ENCODE results near the gene ADRA2C. TPM values are rescaled to one million over a fixed set of nuclear protein-coding genes. Genes with fewer than 3 reads are reported as not detected.

Gene ADRA2C
- polyA plus RNA-seq, 1 donor from 2014 or later: 3.0 TPM

DNA sequence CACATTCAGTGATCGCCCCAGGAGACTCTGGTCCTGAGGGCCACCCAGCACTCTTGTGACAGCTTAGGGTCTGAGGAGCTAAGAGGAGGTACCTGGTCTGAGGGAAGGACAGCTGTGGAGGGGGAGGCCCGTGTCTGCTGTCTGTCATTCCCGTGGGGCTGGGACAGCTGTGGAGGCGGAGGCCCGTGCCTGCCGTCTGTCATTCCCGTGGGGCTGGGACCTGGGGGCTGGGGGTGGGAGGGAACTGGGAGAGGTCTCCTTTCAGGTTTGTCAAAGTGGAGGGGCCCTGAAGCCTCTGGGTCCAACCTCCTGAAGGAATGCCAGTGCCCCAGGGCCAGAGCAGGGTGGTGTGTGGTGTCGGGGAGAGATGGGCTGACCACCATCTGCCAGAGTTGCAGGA is 45.0 kb upstream of the ADRA2C start:
- H3K9ac ChIP-seq (ENCODE audit: low read length): no peak overlapping the region
- H3K4me3 ChIP-seq (ENCODE audit: low read length): no peak overlapping the region
- H2AFZ ChIP-seq (ENCODE audit: low read depth, low read length): no peak overlapping the region
- no peaks in the 10 kb centered on the region for H3F3A ChIP-seq (ENCODE audit: insufficient read depth, low read length, poor library complexity, severe bottlenecking)
- no peak overlapping the region for H3K27ac ChIP-seq (ENCODE audit: low read length)
- peaks cover 30% of the 10 kb centered on the region for H3K27me3 ChIP-seq (ENCODE audit: insufficient read depth, low read depth, low read length)
- no peaks in the 10 kb centered on the region for H4K20me1 ChIP-seq (ENCODE audit: insufficient read depth)
- H3K9me2 ChIP-seq (ENCODE audit: insufficient read depth, low read length): no peaks in the 10 kb centered on the region
- H3K36me3 ChIP-seq (ENCODE audit: insufficient read depth, low read length): no peaks in the 10 kb centered on the region
- TF ChIP-seq RAD21 (conservative IDR thresholded peaks at IDR 0.05): no peak
- TF ChIP-seq, protein P1, sequence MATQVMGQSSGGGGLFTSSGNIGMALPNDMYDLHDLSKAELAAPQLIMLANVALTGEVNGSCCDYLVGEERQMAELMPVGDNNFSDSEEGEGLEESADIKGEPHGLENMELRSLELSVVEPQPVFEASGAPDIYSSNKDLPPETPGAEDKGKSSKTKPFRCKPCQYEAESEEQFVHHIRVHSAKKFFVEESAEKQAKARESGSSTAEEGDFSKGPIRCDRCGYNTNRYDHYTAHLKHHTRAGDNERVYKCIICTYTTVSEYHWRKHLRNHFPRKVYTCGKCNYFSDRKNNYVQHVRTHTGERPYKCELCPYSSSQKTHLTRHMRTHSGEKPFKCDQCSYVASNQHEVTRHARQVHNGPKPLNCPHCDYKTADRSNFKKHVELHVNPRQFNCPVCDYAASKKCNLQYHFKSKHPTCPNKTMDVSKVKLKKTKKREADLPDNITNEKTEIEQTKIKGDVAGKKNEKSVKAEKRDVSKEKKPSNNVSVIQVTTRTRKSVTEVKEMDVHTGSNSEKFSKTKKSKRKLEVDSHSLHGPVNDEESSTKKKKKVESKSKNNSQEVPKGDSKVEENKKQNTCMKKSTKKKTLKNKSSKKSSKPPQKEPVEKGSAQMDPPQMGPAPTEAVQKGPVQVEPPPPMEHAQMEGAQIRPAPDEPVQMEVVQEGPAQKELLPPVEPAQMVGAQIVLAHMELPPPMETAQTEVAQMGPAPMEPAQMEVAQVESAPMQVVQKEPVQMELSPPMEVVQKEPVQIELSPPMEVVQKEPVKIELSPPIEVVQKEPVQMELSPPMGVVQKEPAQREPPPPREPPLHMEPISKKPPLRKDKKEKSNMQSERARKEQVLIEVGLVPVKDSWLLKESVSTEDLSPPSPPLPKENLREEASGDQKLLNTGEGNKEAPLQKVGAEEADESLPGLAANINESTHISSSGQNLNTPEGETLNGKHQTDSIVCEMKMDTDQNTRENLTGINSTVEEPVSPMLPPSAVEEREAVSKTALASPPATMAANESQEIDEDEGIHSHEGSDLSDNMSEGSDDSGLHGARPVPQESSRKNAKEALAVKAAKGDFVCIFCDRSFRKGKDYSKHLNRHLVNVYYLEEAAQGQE (IDR thresholded peaks at IDR 0.05; ENCODE audit: borderline replicate concordance): no peak
- TF ChIP-seq POLR2AphosphoS5 (IDR thresholded peaks at IDR 0.05): no peak
- TF ChIP-seq SMC3 (conservative IDR thresholded peaks at IDR 0.05; ENCODE audit: poor library complexity): no peak
- TF ChIP-seq TAF1 (IDR thresholded peaks at IDR 0.05; ENCODE audit: low read depth): no peak
- TF ChIP-seq EZH2 (IDR thresholded peaks at IDR 0.05; ENCODE audit: borderline replicate concordance, insufficient read depth, low read length, poor library complexity, severe bottlenecking): no peak
- TF ChIP-seq EP300 (conservative IDR thresholded peaks at IDR 0.05; ENCODE audit: poor library complexity, severe bottlenecking): no peak
- TF ChIP-seq, protein P2, sequence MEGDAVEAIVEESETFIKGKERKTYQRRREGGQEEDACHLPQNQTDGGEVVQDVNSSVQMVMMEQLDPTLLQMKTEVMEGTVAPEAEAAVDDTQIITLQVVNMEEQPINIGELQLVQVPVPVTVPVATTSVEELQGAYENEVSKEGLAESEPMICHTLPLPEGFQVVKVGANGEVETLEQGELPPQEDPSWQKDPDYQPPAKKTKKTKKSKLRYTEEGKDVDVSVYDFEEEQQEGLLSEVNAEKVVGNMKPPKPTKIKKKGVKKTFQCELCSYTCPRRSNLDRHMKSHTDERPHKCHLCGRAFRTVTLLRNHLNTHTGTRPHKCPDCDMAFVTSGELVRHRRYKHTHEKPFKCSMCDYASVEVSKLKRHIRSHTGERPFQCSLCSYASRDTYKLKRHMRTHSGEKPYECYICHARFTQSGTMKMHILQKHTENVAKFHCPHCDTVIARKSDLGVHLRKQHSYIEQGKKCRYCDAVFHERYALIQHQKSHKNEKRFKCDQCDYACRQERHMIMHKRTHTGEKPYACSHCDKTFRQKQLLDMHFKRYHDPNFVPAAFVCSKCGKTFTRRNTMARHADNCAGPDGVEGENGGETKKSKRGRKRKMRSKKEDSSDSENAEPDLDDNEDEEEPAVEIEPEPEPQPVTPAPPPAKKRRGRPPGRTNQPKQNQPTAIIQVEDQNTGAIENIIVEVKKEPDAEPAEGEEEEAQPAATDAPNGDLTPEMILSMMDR (IDR thresholded peaks at IDR 0.05; ENCODE audit: poor library complexity, severe bottlenecking): no peak
- TF ChIP-seq MXI1 (conservative IDR thresholded peaks at IDR 0.05; ENCODE audit: poor library complexity, severe bottlenecking): no peak
- no peaks in the 10 kb centered on the region for H3K9me3 ChIP-seq (ENCODE audit: low read length)
- no peaks in the 10 kb centered on the region for H3K79me2 ChIP-seq (replicated peaks; ENCODE audit: insufficient read depth, low read length)
- no peak overlapping the region for H3K4me2 ChIP-seq (ENCODE audit: low read length)

DNA sequence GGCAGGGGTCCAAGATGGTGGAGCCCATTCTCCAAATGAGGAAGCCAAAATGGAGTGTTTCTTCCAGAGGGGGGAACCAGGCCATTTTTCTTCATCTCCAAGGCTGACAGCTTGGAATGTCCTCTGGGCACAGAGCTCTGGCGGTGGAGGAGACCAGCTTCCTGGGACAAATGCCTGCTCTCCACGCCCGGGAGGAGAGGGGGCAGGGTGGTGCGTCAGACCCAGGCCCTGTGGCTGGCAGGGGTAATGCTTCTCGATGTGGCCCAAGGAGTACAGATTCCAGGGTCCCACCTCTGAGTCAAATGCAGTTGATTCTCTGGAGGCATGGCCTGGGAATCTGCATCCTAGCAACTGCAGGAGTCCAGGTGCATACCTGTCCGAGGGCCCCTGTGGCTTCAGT is 44.6 kb upstream of the ADRA2C start:
- H3K9me2 ChIP-seq (ENCODE audit: insufficient read depth, low read length): no peaks in the 10 kb centered on the region
- no peaks in the 10 kb centered on the region for H3K9me3 ChIP-seq (ENCODE audit: low read length)
- H3K79me2 ChIP-seq (replicated peaks; ENCODE audit: insufficient read depth, low read length): no peaks in the 10 kb centered on the region
- no peak overlapping the region for H3K9ac ChIP-seq (ENCODE audit: low read length)
- no peak overlapping the region for H3K27ac ChIP-seq (ENCODE audit: low read length)
- H3K4me2 ChIP-seq (ENCODE audit: low read length): no peak overlapping the region
- H3F3A ChIP-seq (ENCODE audit: insufficient read depth, low read length, poor library complexity, severe bottlenecking): no peaks in the 10 kb centered on the region
- H4K20me1 ChIP-seq (ENCODE audit: insufficient read depth): no peaks in the 10 kb centered on the region
- H2AFZ ChIP-seq (ENCODE audit: low read depth, low read length): no peak overlapping the region
- no peak overlapping the region for H3K4me3 ChIP-seq (ENCODE audit: low read length)
- no peak for TF ChIP-seq TAF1 (IDR thresholded peaks at IDR 0.05; ENCODE audit: low read depth)
- TF ChIP-seq, protein P2 (IDR thresholded peaks at IDR 0.05; ENCODE audit: poor library complexity, severe bottlenecking): no peak
- TF ChIP-seq, protein P1 (IDR thresholded peaks at IDR 0.05; ENCODE audit: borderline replicate concordance): no peak
- TF ChIP-seq EP300 (conservative IDR thresholded peaks at IDR 0.05; ENCODE audit: poor library complexity, severe bottlenecking): no peak
- TF ChIP-seq SMC3 (conservative IDR thresholded peaks at IDR 0.05; ENCODE audit: poor library complexity): no peak
- no peak for TF ChIP-seq POLR2AphosphoS5 (IDR thresholded peaks at IDR 0.05)
- TF ChIP-seq RAD21 (conservative IDR thresholded peaks at IDR 0.05): no peak
- TF ChIP-seq EZH2 (IDR thresholded peaks at IDR 0.05; ENCODE audit: borderline replicate concordance, insufficient read depth, low read length, poor library complexity, severe bottlenecking): no peak
- no peak for TF ChIP-seq MXI1 (conservative IDR thresholded peaks at IDR 0.05; ENCODE audit: poor library complexity, severe bottlenecking)
- H3K27me3 ChIP-seq (ENCODE audit: insufficient read depth, low read depth, low read length): peaks cover 32% of the 10 kb centered on the region
- no peaks in the 10 kb centered on the region for H3K36me3 ChIP-seq (ENCODE audit: insufficient read depth, low read length)

Measured in neural cell (in vitro differentiated cells).